Ishikawa (cell line): Measurements from ENCODE around the gene RAD51B.

ENCODE experiments used
- CREB1 ChIP-seq: IDR thresholded peaks from 2 replicates; pipeline ENCODE4 v1.6.1; 2012; ENCODE audit warnings: low read depth
- FOXM1 ChIP-seq: IDR thresholded peaks from 2 replicates; pipeline ENCODE4 v1.6.1; 2012; ENCODE audit warnings: low read depth, borderline replicate concordance

- no peak for TF ChIP-seq CREB1
- no peak for TF ChIP-seq FOXM1
These were observed 1.7 kb upstream of the RAD51B start for GRCh38 chr14:67817750-67818438.
